HG03039 (cell line): ENCODE measurements around the gene ZNF688.
A peak's percentile ranks its signal among the peaks of the same experiment; 100 is the strongest.
"Not testable (repeated sequence)": the region's sequence is repeated elsewhere in the genome, so short reads cannot be mapped to it uniquely, and the experiment has no call there.

Source experiments
- ATAC-seq: cut with Tn5 transposase; IDR thresholded peaks from one replicate; pipeline ENCODE4 v1.9.1; 2021; ENCODE audit warnings: mild to moderate bottlenecking, moderate library complexity; ENCODE audit not compliant: unreplicated experiment

ZNF688 gene

GRCh38 chr16:30571445-30572322 lies at the start of gene ZNF688:
TSS of gene ZNF688 (minus strand) at chr16:30571714. CDS start at chr16:30571629, 85 bp downstream.
- peak; percentile 49 for ATAC-seq

GRCh38 chr16:30620169-30620568 lies 48.7 kb upstream of the ZNF688 start:
- no peak for ATAC-seq

- no peak for ATAC-seq
Measured at GRCh38 chr16:30619638-30620037, 48.1 kb upstream of the ZNF688 start.

- no peak for ATAC-seq
Measured at GRCh38 chr16:30619202-30619601, 47.7 kb upstream of the ZNF688 start.

- ATAC-seq: no peak
Measured at GRCh38 chr16:30615358-30616091, 44.0 kb upstream of the ZNF688 start.

GRCh38 chr16:30609926-30610839 lies 38.7 kb upstream of the ZNF688 start, which contains the start of gene ZNF689:
TSS of gene ZNF689 (minus strand) at chr16:30610389. CDS start at chr16:30610041, 348 bp downstream.
- ATAC-seq: peak; percentile 86

GRCh38 chr16:30609002-30609925 lies 37.8 kb upstream of the ZNF688 start:
- peak; percentile 24 for ATAC-seq

GRCh38 chr16:30606004-30606403 lies 34.5 kb upstream of the ZNF688 start:
- ATAC-seq: no peak

GRCh38 chr16:30605158-30605557 lies 33.6 kb upstream of the ZNF688 start:
- no peak for ATAC-seq

- no peak for ATAC-seq
Measured at GRCh38 chr16:30604316-30604947, 32.9 kb upstream of the ZNF688 start.

GRCh38 chr16:30603945-30604315 lies 32.4 kb upstream of the ZNF688 start:
- no peak for ATAC-seq

- no peak for ATAC-seq
Measured at GRCh38 chr16:30602616-30603277, 31.2 kb upstream of the ZNF688 start.

- ATAC-seq: no peak
Measured at GRCh38 chr16:30601966-30602365, 30.5 kb upstream of the ZNF688 start.

- no peak for ATAC-seq
Measured at GRCh38 chr16:30600929-30601328, 29.4 kb upstream of the ZNF688 start.

- no peak for ATAC-seq
Measured at GRCh38 chr16:30600215-30600614, 28.7 kb upstream of the ZNF688 start.

- no peak for ATAC-seq
Measured at GRCh38 chr16:30592871-30593270, 21.4 kb upstream of the ZNF688 start.

GRCh38 chr16:30590869-30591268 lies 19.4 kb upstream of the ZNF688 start:
- ATAC-seq: not testable (repeated sequence)

- ATAC-seq: not testable (repeated sequence)
Measured at GRCh38 chr16:30589582-30589981, 18.1 kb upstream of the ZNF688 start.

- ATAC-seq: no peak
Measured at GRCh38 chr16:30588651-30589050, 17.1 kb upstream of the ZNF688 start.
